Epithelial cell of esophagus (primary cell): ENCODE measurements around the gene CRADD.

Experiments
- DNase-seq: peaks from one replicate; pipeline ENCODE4 v3.0.0; 2010; ENCODE audit warnings: low read depth
- H3K4me3 ChIP-seq: 2 replicates; pipeline ENCODE4 v1.5.1; 2011; ENCODE audit warnings: mild to moderate bottlenecking, low read length, control low read depth
- CTCF ChIP-seq: IDR thresholded peaks from 2 replicates; pipeline ENCODE4 v1.5.1; 2011; ENCODE audit warnings: low read depth, mild to moderate bottlenecking, low read length, control low read depth, inconsistent platforms; ENCODE audit not compliant: insufficient read depth; ENCODE audit errors: missing control alignments

The CRADD gene

GRCh38 chr12:93849946-93850345 lies 172.8 kb downstream of the CRADD start:
- no peak for DNase-seq
- TF ChIP-seq CTCF = no peak
- no peak overlapping the region for H3K4me3 ChIP-seq

DNA sequence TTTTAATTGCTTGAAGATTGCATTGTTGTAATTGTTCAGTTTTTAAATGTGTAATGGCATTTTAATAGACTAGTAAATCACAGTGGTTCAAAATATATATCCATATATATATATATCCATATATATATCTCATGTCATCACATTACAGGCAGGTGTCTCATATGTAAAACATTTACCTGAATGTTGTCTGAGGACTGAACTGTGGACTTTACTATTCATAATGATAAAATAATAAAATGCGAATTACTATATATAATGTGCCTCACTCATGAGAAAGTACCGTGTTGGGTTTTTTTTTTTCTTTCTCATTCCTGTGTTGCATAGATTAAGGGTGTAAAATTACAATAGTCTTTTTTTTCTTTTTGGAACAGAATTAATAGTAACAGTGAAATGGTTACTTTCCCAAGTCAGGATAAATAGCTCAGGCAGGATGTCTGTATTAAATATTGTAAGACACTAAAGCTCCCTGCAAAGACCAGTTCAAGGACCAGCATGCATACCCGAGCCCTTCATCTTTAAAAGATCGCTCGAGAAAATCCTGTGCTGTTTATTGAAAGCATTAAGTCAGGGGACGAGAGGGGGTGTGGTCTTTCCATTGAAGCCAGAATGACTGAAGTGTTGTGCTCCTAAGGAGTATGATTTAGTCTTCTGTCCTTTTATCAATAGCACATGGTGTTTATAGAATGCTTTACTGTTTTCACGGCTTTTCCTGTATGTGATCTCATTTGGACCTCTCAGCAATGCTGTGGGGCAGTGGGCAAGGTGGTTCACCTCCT lies 173.5 kb downstream of the CRADD start:
- TF ChIP-seq CTCF = no peak
- no peak overlapping the region for H3K4me3 ChIP-seq
- no peak for DNase-seq

DNA sequence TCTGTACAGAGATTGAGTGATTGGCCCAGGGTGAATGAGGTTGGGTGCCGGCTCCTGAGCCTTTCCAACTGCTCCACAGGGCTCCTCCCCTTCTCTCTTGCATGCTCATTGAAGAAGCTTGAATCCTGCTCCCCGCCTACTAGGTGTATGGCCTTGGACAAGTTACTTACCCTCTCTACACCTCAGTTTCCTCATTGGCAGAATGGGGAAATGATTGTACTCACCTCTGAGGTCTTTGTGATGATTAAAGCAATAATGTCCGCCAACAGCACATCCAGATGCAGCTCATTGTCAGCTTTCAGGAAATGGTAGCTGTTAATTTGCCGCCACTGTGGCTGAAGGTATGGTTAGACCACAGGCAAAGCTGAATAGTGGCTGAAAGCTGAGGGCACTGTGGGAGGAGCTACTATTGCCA lies 174.1 kb downstream of the CRADD start:
- no peak for DNase-seq
- H3K4me3 ChIP-seq = no peak overlapping the region
- no peak for TF ChIP-seq CTCF

DNA sequence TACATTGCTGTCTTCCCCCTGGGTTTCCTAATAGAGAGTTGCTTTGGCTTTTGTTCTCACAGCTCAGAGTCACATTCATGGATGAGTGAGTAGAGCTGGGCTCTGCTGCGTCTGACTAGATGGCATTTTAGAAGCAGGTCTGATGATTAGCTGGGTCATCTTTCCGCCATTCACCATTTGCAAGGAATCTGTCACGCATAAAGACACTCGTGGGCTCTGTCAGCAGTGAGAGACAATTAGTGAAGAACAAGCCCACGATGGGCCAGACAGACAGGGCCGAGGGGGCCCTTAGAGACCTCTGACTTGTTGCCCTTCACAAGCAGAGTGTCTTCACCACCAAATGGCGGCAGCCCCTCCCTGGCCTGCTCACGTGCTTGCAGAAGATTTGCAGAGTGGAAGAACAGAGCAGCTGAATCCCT lies 175.0 kb downstream of the CRADD start:
- no peak for TF ChIP-seq CTCF
- no peak for DNase-seq
- H3K4me3 ChIP-seq = no peak overlapping the region

GRCh38 chr12:93853698-93854478 lies 176.7 kb downstream of the CRADD start:
- TF ChIP-seq CTCF = no peak
- DNase-seq = no peak
- H3K4me3 ChIP-seq = no peak overlapping the region

DNA sequence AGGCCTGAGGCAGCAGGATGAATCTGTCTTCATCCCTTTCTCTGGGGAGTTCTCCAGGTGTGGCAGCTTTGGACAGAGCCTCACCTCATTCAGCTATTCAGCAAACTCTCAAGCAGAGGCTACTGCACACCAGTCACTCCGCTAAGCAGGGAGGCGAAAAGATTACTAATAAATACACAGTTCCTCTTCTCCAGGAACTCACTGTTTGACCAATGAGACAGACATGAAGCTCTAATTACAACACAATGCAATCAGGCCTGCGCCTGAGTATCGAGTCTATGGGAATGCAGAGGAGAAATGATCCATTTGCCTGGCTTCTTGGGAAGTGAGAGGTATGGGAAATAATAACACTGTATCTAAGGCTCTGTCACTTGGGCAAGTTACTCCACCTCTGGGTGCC lies 178.1 kb downstream of the CRADD start:
- H3K4me3 ChIP-seq = no peak overlapping the region
- TF ChIP-seq CTCF = no peak
- no peak for DNase-seq
